Ishikawa (cell line): ENCODE data around the gene ST7.

ENCODE experiments used
- CEBPB ChIP-seq: IDR thresholded peaks from 2 replicates; pipeline ENCODE4 v1.6.1; 2012
- CREB1 ChIP-seq: IDR thresholded peaks from 2 replicates; pipeline ENCODE4 v1.6.1; 2012; ENCODE audit warnings: low read depth
- EGR1 ChIP-seq: IDR thresholded peaks from 2 replicates; pipeline ENCODE4 v1.6.1; 2012
- EP300 ChIP-seq: IDR thresholded peaks from 2 replicates; pipeline ENCODE4 v1.6.1; 2012; ENCODE audit warnings: borderline replicate concordance
- FOXM1 ChIP-seq: IDR thresholded peaks from 2 replicates; pipeline ENCODE4 v1.6.1; 2012; ENCODE audit warnings: low read depth, borderline replicate concordance
- NFIC ChIP-seq: IDR thresholded peaks from 2 replicates; pipeline ENCODE4 v1.6.1; 2012
- RAD21 ChIP-seq: IDR thresholded peaks from 2 replicates; pipeline ENCODE4 v1.6.1; 2012; ENCODE audit warnings: low read depth
- TAF1 ChIP-seq: IDR thresholded peaks from 2 replicates; pipeline ENCODE4 v1.6.1; 2012; ENCODE audit warnings: low read depth, mild to moderate bottlenecking
- TCF12 ChIP-seq: IDR thresholded peaks from 2 replicates; pipeline ENCODE4 v1.6.1; 2012; ENCODE audit warnings: low read depth
- TEAD4 ChIP-seq: IDR thresholded peaks from 2 replicates; pipeline ENCODE4 v1.6.1; 2012
- YY1 ChIP-seq: IDR thresholded peaks from 2 replicates; pipeline ENCODE4 v1.6.1; 2012; ENCODE audit warnings: low read depth
- ZBTB7A ChIP-seq: IDR thresholded peaks from 2 replicates; pipeline ENCODE4 v1.6.1; 2012; ENCODE audit warnings: low read depth
- TF ChIP-seq, protein P1 (sequence below): IDR thresholded peaks from 2 replicates; pipeline ENCODE4 v1.6.1; 2012; ENCODE audit warnings: low read depth, mild to moderate bottlenecking
- TF ChIP-seq, protein P2 (sequence below): IDR thresholded peaks from 2 replicates; pipeline ENCODE4 v1.6.1; 2012
- TF ChIP-seq, protein P3 (sequence below): IDR thresholded peaks from 2 replicates; pipeline ENCODE4 v1.6.1; 2012

The ST7 gene

DNA sequence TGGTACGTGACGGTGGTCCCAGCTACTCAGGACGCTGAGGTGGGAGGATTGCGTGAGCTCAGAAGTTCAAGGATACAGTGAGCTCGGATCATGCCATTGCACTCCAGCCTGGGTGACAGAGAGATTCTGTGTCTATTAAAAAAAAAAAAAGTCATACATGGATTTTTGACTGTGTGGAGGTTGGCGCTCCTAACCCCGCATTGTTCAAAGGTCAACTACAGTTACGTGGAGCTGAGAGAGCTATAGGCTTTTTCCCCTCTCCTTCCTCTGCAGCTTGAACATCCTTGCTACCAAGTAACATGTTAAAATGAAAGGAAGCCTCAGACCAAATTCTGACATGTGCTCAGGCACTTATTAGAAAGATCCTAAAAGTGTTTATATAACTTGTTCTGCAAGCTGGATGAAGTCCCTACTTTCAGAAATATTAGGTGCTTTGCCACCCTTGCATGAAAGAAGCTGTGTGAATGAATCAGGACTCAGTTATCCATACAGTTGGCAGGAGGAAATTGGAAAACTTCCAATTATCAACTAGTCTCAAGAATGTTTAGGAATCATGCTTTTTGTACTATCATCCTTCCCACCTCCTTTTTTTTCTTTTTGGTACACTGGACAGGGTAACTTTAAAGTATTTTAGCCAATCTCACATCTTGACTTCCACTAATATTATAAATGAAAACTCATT is 12.5 kb upstream of the ST7 start:
- TF ChIP-seq, protein P1, sequence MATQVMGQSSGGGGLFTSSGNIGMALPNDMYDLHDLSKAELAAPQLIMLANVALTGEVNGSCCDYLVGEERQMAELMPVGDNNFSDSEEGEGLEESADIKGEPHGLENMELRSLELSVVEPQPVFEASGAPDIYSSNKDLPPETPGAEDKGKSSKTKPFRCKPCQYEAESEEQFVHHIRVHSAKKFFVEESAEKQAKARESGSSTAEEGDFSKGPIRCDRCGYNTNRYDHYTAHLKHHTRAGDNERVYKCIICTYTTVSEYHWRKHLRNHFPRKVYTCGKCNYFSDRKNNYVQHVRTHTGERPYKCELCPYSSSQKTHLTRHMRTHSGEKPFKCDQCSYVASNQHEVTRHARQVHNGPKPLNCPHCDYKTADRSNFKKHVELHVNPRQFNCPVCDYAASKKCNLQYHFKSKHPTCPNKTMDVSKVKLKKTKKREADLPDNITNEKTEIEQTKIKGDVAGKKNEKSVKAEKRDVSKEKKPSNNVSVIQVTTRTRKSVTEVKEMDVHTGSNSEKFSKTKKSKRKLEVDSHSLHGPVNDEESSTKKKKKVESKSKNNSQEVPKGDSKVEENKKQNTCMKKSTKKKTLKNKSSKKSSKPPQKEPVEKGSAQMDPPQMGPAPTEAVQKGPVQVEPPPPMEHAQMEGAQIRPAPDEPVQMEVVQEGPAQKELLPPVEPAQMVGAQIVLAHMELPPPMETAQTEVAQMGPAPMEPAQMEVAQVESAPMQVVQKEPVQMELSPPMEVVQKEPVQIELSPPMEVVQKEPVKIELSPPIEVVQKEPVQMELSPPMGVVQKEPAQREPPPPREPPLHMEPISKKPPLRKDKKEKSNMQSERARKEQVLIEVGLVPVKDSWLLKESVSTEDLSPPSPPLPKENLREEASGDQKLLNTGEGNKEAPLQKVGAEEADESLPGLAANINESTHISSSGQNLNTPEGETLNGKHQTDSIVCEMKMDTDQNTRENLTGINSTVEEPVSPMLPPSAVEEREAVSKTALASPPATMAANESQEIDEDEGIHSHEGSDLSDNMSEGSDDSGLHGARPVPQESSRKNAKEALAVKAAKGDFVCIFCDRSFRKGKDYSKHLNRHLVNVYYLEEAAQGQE, result no peak
- TF ChIP-seq FOXM1 (no peak), ZBTB7A (no peak), CREB1 (no peak), EP300 (no peak), EGR1 (no peak), CEBPB (no peak), TAF1 (no peak), TEAD4 (no peak), RAD21 (no peak), TCF12 (no peak), NFIC (no peak), YY1 (no peak)
- TF ChIP-seq, protein P2, sequence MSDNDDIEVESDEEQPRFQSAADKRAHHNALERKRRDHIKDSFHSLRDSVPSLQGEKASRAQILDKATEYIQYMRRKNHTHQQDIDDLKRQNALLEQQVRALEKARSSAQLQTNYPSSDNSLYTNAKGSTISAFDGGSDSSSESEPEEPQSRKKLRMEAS, result no peak
- TF ChIP-seq, protein P3, sequence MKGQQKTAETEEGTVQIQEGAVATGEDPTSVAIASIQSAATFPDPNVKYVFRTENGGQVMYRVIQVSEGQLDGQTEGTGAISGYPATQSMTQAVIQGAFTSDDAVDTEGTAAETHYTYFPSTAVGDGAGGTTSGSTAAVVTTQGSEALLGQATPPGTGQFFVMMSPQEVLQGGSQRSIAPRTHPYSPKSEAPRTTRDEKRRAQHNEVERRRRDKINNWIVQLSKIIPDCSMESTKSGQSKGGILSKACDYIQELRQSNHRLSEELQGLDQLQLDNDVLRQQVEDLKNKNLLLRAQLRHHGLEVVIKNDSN, result no peak

DNA sequence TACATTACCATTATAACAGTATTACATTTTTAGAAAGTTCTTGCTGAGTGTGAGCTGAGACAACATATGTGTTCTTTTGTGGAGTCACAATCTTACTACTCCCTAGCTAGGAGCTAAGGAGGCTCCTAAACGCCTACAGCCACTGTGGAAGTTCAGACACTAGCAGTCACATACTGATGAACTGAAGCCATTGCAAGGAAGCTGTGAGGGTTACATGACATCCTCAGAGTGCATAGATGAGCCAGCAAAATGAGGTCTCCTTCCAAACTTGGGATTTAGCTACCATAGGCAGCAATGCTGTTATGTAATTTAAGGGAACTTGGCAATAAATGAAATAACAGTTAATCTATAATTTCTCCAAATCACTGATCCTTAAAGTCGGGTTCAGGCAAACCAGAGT is 10.8 kb upstream of the ST7 start:
- TF ChIP-seq ZBTB7A, result no peak
- TF ChIP-seq, protein P3, result no peak
- TF ChIP-seq EGR1, result no peak
- no peak for TF ChIP-seq YY1
- no peak for TF ChIP-seq CEBPB
- no peak for TF ChIP-seq NFIC
- no peak for TF ChIP-seq EP300
- TF ChIP-seq, protein P2, result no peak
- TF ChIP-seq, protein P1, result no peak
- no peak for TF ChIP-seq TCF12
- no peak for TF ChIP-seq TEAD4
- TF ChIP-seq RAD21, result no peak
- no peak for TF ChIP-seq TAF1
- no peak for TF ChIP-seq CREB1
- TF ChIP-seq FOXM1, result no peak

DNA sequence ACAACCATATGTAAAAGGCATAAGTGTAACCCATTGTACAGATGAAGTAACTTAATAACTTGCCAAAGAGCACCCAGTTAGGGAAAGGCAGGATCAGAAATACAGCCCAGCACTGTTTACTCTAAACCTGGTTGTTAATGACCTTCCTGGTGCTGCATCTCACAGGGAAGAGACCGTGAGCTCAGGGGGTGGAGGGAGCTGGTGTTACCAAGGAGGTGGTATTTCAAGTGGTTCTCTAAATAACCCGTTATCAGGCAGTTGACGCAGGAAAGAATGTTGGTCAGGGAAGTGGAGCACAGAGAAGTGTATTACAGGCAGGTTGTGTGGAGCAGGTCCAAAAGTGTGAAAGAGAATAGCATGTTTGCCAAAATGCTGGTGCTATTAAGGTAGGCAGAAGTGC is 4.4 kb upstream of the ST7 start:
- TF ChIP-seq, protein P1, result no peak
- TF ChIP-seq TEAD4 (no peak), YY1 (no peak), CREB1 (no peak), TAF1 (no peak), CEBPB (no peak), EGR1 (no peak)
- TF ChIP-seq, protein P2, result no peak

DNA sequence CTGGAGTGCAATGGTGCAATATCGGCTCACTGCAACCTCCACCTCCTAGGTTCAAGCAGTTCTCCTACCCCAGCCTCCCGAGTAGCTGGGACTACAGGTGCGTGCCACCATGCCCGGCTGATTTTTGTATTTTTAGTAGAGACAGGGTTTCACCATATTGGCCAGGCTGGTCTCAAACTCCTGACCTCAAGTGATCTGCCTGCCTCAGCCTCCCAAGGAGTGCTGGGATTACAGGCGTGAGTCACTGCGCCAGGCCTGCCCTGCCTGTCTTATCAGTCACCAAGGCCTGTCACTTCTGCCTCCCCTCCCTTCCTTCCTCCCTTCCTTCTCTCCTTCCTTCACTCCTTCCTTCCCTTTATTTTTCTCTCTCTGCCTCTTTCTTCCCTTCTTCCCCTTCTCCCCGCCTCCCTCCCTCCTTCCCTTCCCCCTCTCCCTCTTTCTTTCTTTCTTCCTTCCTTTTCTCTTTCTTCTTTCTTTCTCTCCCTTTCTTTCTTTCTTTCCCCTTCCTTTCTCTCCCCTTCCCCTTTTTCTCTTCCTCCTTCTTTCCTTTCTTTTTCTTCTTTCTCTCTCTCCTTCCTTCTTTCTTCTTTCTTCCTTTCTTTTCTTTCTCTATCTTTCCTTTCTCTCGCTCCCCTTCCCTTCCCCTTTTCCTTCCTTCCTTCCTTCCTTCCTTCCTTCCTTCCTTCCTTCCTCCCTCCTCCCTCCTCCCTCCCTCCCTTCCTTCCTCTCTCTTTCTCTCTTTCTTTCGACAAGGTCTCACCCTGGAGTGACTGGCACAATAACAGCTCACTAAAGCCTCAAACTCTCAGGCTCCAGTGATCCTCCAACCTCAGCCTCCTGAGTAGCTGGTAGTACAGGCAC is 3.1 kb upstream of the ST7 start:
- TF ChIP-seq TEAD4, result no peak
- TF ChIP-seq NFIC, result no peak
- TF ChIP-seq TAF1, result no peak
- TF ChIP-seq FOXM1, result no peak
- TF ChIP-seq CREB1, result no peak
- no peak for TF ChIP-seq RAD21
- TF ChIP-seq YY1, result no peak
